SU-DHL-6 (cell line): ENCODE results near the gene TMF1.

Experiments
- CTCF ChIP-seq: fragments of 200-600 bp; sonication (generic); IDR thresholded peaks from one replicate; pipeline ENCODE4 v1.5.1; 2017; ENCODE audit warnings: antibody characterized with exemption, mild to moderate bottlenecking, low read length, moderate library complexity; ENCODE audit not compliant: insufficient read depth, poor library complexity, severe bottlenecking
- EZH2phosphoT487 ChIP-seq: fragments of 200-600 bp; sonication (generic), shearing (Covaris generic); conservative IDR thresholded peaks from 2 replicates; pipeline ENCODE4 v1.6.1; 2018; ENCODE audit warnings: mild to moderate bottlenecking, antibody characterized with exemption, low read length, moderate library complexity, mixed read lengths

- no peak for TF ChIP-seq CTCF
- TF ChIP-seq EZH2phosphoT487: no peak
Measured at GRCh38 chr3:69012800-69013252, 39.3 kb downstream of the TMF1 start.
